GM18526 (cell line): ENCODE measurements around the gene FILIP1L.

Experiments used
- POLR2A ChIP-seq: IDR thresholded peaks from 3 replicates; pipeline ENCODE4 v1.6.1; 2011; ENCODE audit not compliant: insufficient read length; ENCODE audit errors: extremely low read depth

FILIP1L gene

DNA sequence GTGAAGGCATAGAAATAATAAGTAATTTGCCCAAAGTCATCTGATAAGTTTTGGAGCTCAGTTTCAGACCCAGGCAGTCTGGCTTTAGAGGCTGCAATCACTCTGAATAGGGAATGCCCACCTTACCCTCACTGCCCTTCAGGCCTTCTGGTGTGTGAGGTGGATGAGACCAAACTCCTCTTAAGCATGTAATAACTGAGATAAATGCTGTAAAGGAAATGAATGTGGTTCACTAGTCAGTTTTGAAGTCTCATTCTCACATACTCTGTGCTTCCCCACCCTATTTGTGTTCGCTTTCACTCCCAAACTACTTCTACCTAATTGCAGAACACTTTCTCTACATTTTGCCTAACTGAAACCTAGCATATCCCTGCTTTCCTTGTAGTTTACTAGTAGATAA is 144.1 kb downstream of the FILIP1L start:
- TF ChIP-seq POLR2A, result no peak

- no peak for TF ChIP-seq POLR2A
Measured at GRCh38 chr3:99969136-99969535, 145.2 kb downstream of the FILIP1L start.

DNA sequence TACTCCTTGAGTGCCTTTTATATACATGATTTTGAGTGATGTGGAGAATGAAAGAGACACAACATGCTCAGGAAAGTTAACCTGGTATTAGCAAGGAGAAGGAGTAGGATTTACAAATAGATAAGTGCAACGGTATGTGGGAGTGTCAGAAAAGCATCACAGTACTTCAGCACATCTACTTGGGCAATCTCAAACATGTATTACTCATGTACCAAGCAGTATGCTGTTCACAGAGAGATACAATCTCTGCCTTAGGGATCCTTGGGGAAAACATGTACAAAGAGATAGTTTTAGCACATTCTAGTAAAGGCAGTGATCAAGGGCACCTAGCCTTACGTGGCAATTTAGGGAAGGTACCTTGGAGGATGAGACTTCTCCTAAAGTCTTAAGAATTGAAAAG is 146.5 kb downstream of the FILIP1L start:
- no peak for TF ChIP-seq POLR2A

DNA sequence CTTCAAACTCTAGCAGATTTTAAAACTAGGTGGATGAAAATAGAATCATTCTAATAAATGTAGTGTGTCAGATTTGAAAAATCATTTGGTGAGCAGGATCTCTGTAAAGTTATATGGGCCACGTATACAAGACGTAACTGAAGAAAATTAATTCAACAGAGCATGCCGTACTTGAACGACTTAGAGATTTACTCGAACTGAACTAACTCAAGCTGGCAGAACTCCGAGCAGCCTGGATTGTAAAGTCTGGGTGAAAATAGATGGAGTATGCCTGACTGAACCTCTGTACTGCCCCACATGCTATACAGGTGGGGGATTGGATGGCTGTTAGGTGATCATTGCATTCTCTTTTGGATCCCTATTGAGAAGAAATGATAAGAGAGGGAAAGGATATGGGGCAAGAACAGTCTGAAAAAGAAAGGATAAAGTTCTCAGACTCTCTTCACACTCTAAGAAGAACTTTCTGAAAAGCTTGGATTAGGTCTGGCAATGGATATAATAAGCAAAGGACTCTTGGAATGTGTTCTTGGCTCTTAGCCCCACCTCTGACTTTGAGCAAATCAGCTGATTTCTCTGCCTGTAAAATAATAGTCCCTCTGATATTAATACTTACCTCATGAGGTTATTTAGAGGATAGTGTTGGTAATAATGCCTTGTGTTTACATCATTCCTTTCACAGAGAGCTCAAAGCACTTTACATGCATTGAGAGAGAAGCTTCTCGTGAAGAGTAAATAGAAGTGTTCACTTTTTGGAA is 147.5 kb downstream of the FILIP1L start:
- no peak for TF ChIP-seq POLR2A

DNA sequence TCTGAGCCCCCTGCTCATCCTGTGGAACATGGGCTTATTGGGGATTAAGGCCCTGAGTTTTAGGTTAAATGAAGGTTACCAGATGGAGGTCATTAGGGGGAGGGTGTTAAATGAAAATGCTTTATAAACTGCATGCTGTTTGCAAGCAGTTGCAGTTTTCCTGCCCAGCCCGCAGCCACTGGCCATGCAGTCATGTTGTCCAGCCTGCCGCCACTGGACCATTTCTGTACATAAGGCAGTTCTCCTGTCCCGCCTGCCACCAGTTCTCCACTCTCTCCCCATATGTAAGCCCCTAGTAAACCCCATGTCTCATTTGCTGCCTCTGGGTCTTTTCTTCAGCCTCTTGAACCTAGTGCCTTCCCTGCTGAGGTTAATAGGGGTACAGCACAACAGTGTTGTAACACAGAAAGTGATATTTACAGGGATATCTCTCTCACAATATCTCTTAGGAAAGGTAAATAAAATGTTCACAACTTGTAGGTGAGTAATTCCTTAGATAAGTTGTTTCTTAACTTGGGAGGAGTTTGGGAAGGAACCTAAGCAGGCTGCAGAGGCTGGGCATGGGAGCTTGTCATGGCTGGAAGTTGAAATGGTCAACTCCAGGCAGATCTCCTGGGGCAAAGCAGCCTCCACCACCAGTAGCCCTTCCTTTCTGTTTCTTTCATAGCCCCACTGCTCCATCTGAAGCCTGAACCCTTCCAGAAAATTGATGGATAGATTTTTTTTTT is 148.5 kb downstream of the FILIP1L start:
- no peak for TF ChIP-seq POLR2A

- no peak for TF ChIP-seq POLR2A
Measured at GRCh38 chr3:99965077-99965476, 149.2 kb downstream of the FILIP1L start.

GRCh38 chr3:99962703-99963102 is 151.6 kb downstream of the FILIP1L start:
- no peak for TF ChIP-seq POLR2A

DNA sequence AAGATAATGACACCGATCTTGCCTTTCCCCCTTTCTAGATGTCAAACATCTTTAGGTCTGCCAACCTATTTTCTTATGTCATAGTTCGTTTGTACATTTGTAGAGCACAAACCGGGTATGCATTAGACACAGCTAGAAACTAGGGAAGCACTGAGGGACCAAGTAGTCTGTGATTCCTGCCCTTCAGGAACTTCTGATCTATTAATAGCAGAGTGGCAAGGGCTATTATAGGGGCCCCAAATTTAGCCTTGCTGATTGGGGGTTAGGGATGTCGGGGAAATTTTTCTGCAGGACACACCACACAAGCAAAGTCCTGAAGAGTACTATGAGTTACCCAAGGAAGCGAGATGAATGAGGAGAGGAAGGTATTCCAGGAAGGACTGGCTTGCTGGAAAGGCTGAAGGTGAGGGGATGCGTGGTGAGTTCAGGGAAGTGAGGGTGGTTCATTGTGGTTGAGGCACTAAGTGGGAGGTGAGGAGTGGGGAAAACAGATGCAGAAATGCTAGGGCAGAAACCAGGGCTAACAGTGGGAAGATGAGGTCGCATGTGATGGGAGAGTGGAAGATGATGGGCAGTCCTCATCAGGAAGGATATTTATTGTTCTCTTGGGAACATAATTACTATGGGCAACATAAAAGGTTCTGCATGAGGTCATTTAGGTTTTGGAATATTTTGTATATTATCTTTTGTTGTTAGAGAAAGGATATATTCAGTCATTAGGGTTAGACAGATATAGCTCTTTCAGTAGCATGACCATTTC is 152.4 kb downstream of the FILIP1L start:
- TF ChIP-seq POLR2A, result no peak

DNA sequence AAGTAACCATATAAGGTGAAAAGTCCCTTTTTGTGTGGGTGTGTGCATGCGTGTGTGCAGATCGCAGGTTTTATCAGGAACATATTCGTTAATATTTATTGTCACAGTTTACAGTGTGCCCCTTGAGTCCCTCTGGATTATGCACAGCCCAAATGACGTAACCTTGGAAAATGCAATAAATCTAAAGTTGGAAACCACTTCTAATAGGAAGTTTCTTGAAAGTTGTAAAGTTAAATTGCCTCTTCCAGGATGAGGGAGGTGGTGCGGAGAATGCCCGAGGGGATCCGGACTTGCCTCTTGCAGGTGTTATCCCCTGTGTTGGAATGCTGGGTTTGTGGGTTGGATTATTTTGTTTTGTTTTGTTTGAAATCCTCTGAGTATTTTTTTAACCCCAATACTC is 153.4 kb downstream of the FILIP1L start:
- TF ChIP-seq POLR2A, result no peak

DNA sequence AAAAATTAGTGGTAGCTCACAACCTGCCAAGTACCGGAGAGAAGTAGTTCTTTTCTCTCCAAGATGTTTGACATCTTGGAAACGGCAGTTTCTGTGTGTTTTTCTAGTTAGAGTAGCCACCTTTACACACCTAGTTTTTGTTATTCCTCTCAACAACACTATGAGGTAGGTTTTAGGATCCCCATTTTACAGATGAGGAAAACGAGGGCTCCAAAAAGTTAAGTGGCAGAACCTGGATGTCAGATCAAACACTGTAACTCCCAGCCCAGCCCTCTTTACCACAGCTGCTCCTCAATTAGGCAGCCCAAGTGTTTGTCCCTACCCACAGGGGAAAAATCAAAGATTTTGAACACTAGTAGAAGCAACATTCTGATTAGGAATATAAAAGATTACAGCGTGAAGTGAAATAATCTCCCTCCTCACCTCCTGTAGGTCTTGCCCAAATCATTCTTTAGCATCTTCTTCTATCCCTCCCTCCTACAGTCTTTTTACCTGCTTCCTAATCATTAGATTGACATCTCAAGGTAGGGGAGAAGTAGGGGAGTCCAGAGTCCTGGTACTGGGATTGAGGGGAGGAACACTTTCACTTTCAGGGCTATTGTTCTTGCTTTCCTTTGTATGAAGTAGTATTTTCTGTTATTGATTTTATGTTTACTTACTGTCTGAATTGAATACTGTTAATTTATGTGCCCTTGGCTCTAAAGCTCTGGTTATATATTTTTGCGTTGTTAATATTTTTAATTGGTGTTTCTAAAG is 154.0 kb downstream of the FILIP1L start:
- TF ChIP-seq POLR2A, result no peak

GRCh38 chr3:99958222-99958912 is 155.9 kb downstream of the FILIP1L start:
- TF ChIP-seq POLR2A, result no peak

GRCh38 chr3:99957151-99957796 is 157.0 kb downstream of the FILIP1L start:
- TF ChIP-seq POLR2A, result no peak

GRCh38 chr3:99955773-99956562 is 158.3 kb downstream of the FILIP1L start:
- TF ChIP-seq POLR2A, result no peak
